GM21526 (cell line): ENCODE data around the gene CTBP1.
A peak's percentile ranks its signal among the peaks of the same experiment; 100 is the strongest.
"Not testable (repeated sequence)": the region's sequence is repeated elsewhere in the genome, so short reads cannot be mapped to it uniquely, and the experiment has no call there.

ENCODE experiments used
- ATAC-seq: cut with Tn5 transposase; IDR thresholded peaks from one replicate; pipeline ENCODE4 v1.9.1; 2021; ENCODE audit warnings: moderate library complexity; ENCODE audit not compliant: unreplicated experiment, low FRiP score

Gene CTBP1

GRCh38 chr4:1248245-1249147 is at the start of gene CTBP1:
CTBP1 (minus strand) TSS chr4:1249130; CDS start chr4:1241331, 7,799 bp downstream.
- ATAC-seq: peak; percentile 34

GRCh38 chr4:1298461-1298860 is 49.5 kb upstream of the CTBP1 start:
- no peak for ATAC-seq

GRCh38 chr4:1297456-1298325 is 48.8 kb upstream of the CTBP1 start:
- no peak for ATAC-seq

- ATAC-seq: no peak
Measured at GRCh38 chr4:1297023-1297395, 48.1 kb upstream of the CTBP1 start.

GRCh38 chr4:1296324-1297022 is 47.5 kb upstream of the CTBP1 start:
- no peak for ATAC-seq

- no peak for ATAC-seq
Measured at GRCh38 chr4:1295405-1296055, 46.6 kb upstream of the CTBP1 start.

- no peak for ATAC-seq
Measured at GRCh38 chr4:1294891-1295290, 46.0 kb upstream of the CTBP1 start.

- ATAC-seq: no peak
Measured at GRCh38 chr4:1294424-1294823, 45.5 kb upstream of the CTBP1 start.

- ATAC-seq: no peak
Measured at GRCh38 chr4:1293991-1294390, 45.1 kb upstream of the CTBP1 start.

GRCh38 chr4:1293531-1293941 is 44.6 kb upstream of the CTBP1 start:
- no peak for ATAC-seq

- not testable (repeated sequence) for ATAC-seq
Measured at GRCh38 chr4:1292703-1293011, 43.7 kb upstream of the CTBP1 start.

GRCh38 chr4:1291996-1292702 is 43.2 kb upstream of the CTBP1 start:
- no peak for ATAC-seq

- ATAC-seq: no peak
Measured at GRCh38 chr4:1291091-1291490, 42.2 kb upstream of the CTBP1 start.

GRCh38 chr4:1290165-1290977 is 41.4 kb upstream of the CTBP1 start:
- peak; percentile 11 for ATAC-seq

GRCh38 chr4:1289207-1290164 is 40.6 kb upstream of the CTBP1 start, which contains the start of gene MAEA:
MAEA (plus strand) TSS chr4:1289891; CDS start chr4:1289914, 23 bp downstream.
- ATAC-seq: peak; percentile 91

- ATAC-seq: no peak
Measured at GRCh38 chr4:1288786-1289185, 39.9 kb upstream of the CTBP1 start.

- no peak for ATAC-seq
Measured at GRCh38 chr4:1285790-1286553, 37.0 kb upstream of the CTBP1 start.
